DMS114 treated with DMSO at 0.1 percent for 48 hours (cell line): Measurements from ENCODE around the gene L3MBTL3.

ENCODE experiments used
- DNase-seq: peaks from one replicate; lab custom pipeline; 2025; ENCODE audit not compliant: unreplicated experiment; lab: John Stamatoyannopoulos, UW

Gene L3MBTL3

DNA sequence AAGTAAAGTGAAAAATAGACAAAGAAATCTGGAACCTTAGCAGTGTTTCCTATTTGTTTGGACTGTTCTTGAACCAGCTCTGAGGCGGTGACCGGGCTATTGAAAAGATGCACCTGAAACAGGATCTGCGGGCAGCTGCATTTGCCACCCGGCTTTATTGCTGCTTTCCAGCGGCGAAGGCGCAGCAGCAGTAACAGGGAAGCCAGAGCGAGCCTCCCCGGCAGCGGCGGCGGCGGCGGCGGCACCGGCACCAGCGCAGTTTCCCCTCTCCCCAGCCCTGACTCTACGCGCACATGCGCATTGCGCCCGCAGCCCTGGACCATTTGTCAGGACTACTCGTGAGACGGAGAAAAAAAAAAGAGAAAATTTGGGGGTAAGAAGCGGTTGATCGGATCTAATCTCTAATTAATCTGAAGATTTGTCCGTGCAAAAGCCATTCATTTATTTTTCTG is at the start of gene L3MBTL3:
TSS of gene L3MBTL3 (plus strand) at position 290 of the 452 bp plus-strand sequence. CDS start 24,119 bp downstream, outside the sequence.
- peak; percentile 44 for DNase-seq

DNA sequence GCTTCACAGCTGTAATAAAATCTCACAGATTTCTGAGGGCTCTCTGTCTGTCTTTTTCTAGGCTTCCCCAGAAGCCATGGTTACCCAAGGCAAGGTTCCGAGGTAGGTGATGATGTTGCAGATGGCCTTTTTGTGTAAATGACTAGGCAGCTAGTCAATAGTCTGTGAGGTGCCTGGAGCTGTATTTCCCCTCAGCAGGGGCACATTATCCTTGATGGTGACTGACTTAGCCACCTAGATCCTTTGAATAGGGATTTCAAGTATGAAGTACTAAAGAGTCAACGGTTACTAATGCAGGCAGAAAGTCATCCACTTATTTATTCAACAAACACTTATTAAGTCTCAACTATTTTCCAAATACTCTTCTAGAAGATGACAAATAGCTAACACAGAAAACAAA is 49.3 kb upstream of the L3MBTL3 start:
- no peak for DNase-seq

DNA sequence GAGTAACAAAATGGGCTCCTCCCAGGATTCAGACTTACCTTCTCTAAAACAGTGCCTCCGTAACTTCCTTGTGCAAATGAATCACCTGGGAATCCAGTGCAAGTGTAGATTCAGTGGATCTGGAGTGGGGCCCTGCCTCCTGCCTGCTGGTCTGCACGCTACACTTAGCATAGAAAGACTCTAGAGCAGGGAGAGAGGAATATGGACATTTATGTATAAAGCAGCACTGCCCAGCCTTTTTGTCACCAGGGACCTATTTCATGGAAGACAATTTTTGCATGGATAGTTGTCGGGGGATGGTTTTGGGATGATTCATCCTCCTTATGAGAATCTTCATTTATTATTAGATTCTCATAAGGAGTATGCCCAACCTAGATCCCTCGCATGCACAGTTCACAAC is 42.3 kb upstream of the L3MBTL3 start:
- no peak for DNase-seq

DNA sequence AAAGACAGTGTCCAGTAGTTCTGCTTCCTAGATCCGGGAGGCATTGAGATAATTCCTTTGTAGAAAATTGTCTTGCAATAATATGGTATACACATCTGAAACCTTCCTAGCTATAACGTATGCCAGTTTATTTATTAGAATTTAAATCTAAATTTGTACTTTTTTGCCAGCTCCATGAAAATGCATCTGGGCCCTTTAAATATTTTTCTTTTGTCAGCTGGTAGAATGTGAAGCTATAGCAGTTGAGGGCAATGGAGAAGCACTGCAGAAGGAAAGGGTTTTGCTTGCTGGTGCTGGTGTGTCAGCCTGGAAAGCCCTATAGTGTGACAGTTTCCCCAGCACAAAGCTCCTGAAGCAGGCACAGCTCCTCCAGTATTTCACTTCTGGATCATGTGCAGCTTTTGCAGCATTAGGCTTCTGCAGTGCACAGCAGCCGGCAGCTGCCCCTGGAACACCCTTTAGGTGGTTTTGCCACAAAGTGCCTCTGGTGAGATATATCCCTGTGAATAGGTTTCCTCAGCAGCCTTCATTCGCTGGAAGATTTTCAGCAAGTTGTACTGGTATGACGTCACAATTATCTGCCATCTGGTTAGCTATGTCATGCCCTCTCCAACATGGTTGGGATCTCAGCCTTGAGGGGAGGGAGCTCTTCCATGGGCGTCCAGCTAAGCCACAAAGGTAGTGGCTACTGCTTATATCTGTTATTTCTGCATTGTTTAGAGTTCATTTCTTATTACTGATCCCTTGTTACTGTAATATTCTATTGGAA is 40.0 kb upstream of the L3MBTL3 start:
- DNase-seq = no peak

DNA sequence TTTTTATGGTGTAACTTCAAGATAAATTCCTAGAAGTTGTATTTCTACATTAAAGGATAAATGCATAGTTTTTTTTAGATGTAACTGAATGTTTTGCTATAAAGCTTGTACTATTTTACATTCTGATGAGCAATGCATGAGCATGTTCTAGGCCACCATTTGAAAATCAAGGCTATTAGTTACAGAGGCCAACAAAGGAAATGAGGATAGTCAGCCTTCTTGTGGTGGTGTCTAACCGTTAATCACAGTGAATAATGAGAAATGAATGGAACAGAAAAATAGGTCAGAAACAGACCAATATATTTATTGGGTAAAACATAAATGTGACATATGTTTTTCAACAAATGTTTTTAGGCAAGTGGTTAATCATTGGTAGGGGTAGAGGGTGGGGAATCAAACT is 37.6 kb upstream of the L3MBTL3 start:
- DNase-seq = no peak

DNA sequence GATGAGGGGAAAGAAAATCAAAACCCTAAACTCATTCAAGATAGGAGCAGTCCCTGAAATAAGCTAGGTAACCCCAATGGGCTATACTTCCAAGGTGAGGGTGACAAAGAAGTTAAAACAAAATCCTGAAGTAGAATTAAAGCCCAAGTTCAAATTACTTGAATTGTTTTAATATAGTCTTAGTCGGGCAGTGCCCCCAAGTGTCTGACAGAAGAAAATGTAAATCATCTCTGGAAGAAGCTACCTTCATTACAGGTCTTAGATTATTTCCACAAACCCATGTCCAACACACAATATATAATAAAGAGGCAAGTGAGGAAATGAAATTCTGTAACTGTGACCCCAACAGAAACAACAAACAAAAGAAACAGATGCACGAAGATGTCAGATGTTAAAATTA is 36.8 kb upstream of the L3MBTL3 start:
- no peak for DNase-seq

DNA sequence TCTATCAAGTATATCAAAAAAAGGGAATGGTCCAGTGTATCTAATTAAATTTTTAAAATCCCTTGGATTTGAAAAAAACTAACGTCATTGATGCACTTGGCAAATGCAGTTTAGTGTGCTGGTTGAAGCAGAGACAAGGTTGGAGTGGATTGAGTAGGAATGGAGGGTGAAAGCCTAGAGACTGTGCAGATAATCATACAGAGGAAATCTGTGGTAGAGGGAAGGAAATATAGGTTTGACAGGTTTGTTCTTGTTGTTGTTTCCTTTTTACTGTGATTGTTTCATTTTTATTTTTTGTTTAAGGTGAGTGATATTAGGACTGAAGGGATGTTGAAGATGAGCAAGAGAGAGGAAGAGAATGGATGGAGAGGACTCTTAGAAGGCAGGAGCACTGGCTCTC is 29.0 kb upstream of the L3MBTL3 start:
- DNase-seq = no peak

DNA sequence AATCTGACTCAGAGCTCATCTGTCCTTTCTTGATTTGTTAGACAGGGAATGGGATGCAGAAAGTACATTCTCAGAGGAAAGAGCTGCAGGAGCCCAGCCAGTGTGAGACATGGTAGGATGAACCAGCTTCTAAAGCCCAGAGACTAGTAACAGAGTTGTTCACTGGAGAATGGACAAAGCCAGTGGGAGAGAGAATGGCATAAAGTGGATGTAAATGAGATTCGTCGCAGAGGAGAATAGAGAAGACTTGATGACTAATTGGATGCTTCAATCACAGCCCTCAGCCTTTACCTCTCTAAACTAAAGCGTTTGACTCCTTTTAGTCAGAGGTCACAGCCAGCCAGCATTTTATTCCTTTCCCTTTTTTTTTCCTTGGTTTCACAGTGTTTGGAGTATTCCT is 25.5 kb upstream of the L3MBTL3 start:
- DNase-seq = no peak

DNA sequence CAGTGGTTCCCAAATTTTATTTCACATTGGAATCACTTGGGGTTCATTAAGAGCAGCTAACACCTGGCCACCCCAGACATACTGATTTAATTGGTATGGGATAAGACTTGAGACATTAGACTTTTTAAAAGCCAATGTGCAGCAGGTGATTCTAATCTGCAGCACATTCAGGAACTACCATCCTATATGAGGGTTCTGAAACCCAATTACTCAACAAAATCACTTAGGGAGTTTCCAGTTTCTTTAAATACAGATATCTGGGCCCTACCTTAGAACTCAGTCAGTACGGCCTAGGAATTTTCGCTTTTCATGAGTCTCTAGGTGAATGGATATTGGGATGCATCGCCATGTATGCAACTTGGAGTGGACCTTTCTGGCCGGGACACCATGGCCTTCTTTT is 24.0 kb upstream of the L3MBTL3 start:
- no peak for DNase-seq

DNA sequence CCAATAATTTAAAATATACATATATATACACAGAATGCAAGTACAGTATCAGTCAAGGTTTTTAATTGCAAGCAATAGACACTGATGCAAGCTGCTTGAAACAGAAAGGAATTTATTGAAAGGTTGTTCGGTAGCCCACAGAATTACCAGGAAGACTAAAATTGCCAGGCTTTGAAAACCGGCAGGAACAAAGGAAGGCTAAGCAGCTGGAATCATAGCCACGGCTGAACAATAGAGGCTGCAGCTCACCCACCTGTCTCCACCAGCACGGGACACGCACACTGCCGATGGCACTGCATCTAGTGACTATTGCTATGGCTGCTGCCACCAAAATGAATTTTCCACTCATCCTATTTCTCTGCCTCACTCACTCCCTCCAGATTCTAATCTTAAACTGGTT is 22.0 kb upstream of the L3MBTL3 start:
- no peak for DNase-seq

DNA sequence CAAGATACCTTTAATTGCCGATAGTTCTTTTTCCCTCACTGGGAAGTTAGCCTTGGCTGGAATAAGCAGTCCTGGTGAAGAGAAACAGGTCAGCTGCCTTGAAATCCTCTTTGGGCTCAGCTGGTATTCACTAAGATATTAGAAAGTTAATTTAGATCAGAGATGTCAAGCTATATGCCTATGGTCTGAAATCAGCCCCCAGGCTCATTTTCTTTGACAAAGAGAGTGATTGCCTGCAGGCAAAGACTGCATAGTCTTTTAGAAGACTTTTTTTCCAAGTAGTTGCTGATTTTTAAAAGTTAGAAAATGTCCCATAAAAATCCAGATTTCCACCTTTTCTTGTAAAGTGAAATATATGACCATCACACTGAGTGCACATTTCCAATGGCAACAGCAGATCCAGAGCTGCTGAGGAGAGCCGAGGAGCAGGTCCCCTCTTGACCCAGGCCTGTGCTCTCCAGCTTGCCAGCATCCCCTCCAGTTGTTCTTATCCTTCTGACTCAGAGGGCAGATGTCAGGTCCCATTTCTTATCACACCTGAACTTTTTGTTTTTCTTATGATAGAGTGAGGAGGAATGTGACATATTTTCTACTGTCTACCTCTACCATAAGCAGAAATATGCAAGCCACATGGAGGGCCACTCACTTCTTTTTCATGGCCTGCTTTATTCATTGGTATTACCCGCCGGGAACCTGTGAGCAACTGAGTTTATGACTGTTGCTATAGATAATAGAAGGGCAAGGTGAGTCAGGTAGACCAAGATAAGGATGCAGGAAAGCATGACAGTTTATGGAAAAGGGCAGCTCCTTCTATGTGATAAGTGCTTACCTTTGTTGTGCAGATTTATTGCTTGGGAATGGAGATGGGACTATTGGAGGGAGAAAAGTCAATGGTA is 17.6 kb upstream of the L3MBTL3 start:
- DNase-seq = no peak

DNA sequence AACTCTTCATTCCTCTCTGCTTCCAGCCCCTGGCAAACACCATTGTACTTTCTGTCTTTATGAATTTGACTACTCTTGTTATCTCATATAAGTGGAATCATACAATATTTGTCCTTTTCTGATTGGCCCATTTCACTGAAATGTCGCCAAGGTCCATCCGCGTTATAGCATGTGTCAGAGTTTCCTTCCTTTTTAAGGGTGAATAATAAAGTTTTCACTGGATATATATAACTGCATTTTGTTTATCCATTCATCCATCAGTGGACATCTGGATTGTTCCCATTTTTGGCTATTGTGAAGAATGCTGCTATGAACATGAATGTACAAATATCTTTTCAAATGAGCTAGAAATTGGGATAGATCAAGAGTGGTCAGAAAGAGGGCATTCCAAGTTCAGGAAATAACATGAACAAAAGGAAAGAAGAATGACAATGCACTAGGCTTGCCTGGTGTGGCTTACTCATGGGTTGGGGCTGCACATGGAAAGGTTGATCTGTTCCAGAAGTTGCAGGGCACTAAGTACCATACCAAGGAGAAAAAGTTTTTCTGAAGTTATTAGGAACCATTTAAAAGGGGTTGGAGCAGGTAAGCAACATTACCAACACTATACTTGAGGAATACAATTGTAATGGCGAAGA is 10.0 kb upstream of the L3MBTL3 start:
- no peak for DNase-seq

DNA sequence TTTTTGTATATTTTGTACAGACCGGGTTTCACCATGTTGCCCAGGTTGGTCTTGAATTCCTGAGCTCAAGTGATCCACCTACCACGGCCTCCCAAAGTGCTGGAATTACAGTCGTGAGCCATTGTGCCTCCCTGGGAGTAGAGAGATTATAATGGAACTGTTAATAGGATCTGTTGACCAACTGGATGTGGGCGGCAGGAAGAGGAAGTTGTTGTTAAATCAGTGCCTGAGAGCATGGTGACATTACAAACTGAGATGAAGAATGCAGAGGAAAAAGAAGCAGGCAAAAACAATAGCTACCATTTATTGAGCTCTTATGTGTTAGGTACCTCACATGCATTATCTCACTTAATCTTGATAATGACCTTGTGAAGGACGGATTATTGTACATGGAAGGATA is 9.2 kb upstream of the L3MBTL3 start:
- DNase-seq = no peak

DNA sequence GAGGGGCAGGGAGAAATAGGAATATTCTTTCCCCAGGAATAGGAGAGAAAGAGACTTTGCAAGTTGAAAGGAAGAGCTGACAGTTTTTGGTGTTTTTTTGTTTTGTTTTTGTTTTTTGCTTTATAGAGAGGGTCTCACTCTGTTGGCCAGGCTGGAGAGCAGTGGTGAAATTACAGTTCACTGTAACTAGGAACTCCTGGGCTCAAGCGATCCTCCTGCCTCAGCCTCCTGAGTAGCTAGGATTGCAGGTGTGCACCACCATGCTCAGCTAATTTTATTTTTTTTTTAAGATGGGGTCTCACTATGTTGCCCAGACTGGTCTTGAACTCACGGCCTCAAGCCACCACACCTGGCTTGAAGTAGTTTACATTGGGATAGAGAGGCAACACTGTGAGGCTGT is 8.0 kb upstream of the L3MBTL3 start:
- no peak for DNase-seq

DNA sequence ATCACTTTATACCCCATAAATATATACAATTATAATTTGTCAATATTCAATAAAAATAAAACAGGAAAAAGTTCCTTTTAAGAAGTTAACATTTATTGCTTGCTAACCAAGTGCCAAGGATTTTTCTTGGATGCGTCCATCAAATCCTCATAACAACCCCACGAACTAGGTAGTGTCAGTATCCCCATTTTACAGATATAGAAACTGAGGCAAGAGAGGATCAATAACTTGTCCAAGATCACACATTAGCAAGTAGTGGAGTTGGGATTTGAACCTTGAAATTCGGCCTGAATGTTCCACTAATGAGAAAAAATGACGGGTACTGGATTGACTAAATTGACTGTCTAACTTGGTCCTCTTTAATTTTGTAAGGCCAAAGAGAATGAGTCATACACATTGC is 5.7 kb upstream of the L3MBTL3 start:
- DNase-seq = no peak

DNA sequence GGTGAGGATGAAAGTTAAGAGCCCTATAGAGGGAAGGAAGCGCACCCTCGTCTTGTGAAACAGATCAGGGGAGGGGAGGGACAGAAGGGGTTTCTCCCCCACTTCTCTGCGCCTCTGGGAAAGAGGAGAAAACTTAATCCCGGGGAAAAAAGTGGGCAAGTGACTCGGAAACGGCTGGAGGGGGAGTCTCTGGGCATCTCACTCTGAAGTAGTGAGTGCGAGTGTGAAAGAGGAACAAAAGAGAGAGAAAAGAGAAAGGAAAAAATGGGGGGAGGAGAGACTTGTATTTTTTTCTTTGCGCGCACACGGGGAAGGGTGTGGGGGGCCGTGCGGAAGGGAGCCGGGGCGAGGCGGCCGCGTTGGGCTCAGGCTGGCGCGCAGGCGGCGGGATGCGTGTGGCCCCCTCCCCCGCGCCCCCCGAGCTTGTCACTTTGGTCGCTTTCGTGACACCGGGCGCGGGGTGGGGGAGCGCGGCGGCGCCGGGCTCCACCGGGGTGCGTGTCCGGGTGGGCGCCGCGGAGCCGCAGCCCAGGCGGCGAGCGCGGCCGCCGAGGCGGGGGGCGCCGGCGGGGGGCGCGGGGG is 454 bp downstream of the L3MBTL3 start:
- DNase-seq = no peak

DNA sequence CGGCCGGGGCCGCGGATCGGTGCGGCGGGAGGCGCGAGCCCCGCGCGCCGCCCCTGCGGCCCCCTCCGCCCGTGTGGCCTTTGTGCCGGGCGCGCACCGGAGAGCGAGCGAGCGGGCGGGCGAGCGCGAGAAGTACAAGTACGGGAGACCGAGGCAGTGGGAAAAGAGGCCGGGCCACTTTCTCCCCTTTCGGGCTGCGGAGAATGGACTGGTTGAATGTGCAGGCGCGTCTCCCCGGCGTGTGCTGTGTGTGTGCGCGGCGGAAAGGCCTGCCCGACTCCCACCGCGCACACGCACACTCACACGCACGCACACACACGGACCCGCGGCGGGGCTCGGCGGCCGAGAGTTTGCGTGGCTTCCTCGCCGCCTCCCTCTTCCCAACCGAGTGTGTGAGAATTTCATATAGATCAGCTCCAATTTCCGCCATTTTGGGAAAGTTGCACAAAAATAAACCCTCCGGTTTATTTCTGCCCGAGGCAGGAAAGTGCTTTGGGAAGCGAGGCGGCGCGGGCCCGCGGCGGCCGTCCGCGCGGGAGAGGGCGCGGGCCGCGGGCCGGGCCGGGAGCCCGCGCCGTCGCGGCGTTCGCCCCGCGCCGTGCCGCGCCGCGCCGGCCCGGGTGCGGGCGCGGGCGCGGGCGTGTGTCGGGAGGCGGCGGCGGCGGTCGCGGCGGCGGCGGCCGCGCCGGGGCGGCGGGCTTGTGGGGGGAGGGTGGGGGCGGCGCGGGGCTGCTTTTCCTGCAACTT is 1.1 kb downstream of the L3MBTL3 start:
- DNase-seq = no peak

DNA sequence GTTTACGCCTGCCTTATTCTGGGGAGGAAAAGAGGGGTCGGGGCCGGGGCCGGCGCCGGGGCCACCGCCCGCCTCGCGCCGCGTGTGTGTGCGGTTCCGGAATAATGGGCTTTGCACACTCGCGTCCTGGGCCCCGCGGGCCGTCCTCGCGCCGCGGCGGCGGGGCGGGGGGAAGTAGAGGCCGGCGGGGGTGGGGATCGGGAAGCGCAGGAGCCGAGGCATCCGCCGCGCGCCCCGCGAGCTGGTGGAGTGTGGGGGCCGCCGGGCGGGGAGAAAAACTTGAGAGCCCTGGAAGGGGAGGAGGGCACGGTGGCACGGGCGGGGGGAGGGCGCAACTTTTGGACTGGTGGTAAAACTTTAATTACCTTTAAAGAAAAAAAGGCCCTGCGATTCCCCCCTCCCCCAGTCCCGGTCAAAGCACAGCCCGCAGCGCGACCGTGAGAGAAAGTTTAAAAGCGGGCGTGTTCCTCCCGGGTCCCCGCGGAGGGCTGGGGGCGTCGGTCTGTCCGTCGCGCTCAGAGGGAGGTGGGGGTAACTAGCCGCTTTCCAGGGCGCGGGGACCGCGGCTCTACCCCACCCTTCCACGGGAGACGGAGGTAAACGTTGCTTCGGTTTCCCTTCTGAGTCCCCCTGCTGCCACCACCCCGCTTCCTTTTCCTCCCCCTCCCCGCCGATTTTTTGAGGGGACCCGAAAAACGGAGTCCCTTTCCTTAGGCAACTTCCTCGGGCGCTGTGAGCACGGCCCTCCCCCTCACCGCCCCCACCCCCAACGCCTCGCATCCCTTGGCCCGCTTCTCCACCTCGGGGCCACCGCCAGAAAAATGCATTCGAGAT is 1.9 kb downstream of the L3MBTL3 start:
- no peak for DNase-seq

DNA sequence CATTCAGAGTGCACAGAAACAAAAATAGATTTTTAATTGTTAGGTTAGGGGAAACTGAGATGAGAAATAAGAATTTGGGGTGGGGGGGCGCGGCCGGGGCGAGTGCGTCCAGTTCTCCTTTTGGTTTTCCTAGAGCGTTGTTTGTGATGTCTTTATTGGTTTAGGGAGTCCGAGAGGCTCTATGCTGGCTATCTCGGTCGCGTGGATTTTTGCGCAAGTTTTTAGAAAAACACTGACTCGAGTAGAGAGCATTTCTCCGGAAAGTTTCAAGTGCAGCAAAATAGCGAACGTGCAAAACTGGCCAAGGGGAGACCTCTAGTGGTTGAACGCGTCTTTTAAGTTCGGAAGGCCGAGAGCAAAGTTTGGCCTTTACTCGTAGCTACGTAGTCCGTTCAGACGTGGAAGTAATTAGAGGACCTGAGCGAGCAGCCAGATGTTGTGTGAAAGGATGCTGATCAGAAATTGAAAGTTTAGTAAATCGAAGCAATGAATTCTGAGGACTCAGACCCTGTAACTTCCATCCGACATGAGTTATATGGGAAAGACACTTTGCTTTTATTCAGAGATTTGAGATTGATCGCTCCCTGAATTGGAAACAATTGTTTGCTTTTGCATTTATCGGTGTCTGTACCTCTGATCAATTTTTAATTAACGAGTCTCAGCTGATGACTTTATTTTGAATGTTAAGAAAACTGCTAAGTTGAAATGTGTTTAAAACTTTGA is 2.7 kb downstream of the L3MBTL3 start:
- peak; percentile 76 for DNase-seq
